ENCODE data around the gene MIOS.

GRCh38 chr7:7569615-7570014, 2.9 kb downstream of the MIOS start:
- TF ChIP-seq CTCF (conservative IDR thresholded peaks at IDR 0.05) (no peak), ZFX (IDR thresholded peaks at IDR 0.05) (no peak)

Measured in C4-2B (cell line).